ENCODE measurements around the gene RAB11FIP4.

The RAB11FIP4 gene

DNA sequence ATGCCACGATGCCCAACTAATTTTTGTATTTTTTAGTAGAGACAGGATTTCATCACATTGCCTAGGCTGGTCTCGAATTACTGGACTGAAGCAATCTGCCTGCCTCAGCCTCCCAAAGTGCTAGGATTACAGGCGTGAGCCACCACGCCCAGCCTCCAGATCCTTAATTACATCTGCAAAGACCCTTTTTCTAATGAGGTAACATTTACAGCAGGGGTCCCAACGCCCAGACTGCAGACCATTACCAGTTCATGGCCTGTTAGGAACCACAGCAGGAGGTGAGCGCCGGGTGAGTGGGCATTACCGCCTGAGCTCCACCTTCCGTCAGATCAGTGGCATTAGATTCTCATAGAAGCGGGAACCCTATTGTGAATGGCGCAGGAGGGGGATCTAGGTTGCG lies 4.0 kb upstream of the RAB11FIP4 start:
- DNase-seq (ENCODE audit: low read depth), result no peak

DNA sequence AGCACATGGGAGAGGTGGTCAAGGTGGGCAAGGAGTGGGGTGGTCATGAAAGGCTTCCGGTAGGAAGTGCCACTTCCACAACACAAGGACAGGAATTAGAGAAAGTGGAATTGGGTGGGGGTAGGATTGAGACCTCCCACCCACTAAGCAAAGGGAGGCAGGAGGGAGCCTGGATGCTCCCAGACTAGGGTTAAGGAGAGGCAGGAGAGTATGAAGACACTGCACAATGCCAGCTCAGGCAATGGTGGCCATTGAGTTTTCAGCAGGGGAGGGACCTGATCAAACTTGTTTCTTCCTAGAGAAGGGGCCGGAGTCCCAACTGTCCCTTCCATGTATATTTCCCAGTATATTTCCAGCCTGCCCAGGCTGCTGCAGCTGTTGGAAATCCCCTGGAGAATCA lies 3.1 kb upstream of the RAB11FIP4 start:
- no peak for DNase-seq (ENCODE audit: low read depth)

DNA sequence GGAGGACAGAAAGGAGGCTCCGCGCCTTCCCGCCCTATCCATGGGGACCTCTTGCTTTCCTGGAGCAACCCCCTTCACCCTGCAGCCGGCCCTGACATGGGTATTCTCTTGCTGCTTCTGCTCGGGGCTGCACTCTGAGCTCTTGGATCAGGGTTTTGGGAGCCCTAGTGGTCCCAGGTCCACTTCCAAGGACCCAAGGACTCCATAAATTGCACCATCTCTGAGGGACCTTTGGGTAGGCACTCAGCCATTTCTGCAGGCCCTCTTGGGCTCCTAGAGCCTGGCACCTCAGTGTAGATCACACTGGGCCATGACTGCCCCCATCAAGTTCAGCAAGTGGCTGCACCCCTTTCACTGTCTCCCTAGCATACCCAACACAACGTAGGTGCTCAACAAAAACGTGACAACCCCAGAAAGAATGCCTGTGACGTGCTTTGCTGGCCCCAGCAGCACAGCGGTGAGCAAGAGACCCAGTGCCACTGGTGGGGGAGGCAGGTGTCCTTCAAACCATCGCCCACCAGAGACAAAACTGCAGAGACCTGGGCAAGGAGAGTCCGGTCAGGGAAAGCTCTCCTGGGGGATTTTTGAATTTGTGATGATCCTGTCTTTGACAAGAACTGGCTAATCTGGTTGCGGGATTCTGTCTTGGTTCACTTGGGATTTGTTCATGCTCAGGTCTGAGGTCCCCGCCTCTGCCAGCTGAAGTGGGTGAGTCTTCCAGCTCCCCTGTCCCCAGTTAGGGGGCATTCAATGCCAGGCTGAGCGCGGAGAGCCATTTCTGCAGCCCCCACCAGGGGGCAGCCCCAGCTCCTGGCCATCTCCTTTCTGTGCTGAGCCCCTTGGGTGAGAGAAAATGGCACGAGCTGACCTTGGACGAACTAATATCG lies 2.5 kb upstream of the RAB11FIP4 start:
- DNase-seq (ENCODE audit: low read depth), result peak; percentile 18

DNA sequence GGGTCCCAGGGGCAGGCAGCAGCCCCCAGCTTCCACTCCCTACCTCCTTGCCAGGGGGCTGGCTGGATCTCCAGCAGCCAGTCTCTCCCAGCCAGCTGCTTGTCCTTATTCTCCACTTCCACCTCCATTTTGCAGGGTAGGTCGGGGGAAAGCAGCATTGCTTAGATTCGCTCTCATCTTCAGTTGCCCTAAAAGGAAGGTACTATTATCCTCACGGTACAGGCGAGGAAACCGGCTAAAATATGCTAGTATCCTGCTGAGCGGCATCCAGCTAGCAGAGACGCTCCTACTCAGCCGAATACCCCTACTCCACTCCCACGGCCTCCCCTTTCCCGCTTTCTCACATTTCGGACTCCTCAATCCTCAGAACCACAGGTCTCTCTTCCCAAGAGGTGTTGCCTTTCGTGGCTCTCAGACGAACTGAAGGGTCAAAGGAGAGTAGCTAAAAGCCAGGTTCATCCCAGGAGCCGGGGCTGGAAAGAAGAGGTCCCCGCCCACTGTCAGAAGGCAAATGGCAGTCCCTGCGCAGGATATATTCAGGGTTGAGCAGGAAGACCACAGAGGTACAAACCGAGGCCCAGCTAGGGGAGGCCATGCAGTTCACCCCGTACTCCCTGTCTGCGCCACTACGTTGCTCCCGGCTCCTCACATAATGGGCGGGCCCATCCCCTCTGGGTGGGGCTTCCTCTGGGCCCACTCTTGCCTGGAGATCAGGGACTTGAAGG lies 1.7 kb upstream of the RAB11FIP4 start:
- no peak for DNase-seq (ENCODE audit: low read depth)

DNA sequence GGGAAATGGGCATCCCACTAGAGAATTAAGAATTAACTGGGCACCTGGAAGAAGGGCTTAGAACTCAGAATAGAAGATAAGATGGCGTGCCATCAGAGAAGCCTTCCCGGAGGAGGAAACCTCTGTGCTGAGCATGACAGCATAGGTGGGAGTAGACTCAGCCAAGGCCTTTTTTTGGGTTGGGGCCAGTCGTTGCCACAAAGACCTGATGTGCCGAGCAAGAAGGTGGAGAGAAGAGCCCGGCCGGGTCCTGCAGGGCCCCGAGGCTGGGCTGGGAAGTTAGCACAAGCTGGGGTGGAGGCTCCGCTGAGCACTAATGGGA lies 1.1 kb upstream of the RAB11FIP4 start:
- DNase-seq (ENCODE audit: low read depth), result no peak

DNA sequence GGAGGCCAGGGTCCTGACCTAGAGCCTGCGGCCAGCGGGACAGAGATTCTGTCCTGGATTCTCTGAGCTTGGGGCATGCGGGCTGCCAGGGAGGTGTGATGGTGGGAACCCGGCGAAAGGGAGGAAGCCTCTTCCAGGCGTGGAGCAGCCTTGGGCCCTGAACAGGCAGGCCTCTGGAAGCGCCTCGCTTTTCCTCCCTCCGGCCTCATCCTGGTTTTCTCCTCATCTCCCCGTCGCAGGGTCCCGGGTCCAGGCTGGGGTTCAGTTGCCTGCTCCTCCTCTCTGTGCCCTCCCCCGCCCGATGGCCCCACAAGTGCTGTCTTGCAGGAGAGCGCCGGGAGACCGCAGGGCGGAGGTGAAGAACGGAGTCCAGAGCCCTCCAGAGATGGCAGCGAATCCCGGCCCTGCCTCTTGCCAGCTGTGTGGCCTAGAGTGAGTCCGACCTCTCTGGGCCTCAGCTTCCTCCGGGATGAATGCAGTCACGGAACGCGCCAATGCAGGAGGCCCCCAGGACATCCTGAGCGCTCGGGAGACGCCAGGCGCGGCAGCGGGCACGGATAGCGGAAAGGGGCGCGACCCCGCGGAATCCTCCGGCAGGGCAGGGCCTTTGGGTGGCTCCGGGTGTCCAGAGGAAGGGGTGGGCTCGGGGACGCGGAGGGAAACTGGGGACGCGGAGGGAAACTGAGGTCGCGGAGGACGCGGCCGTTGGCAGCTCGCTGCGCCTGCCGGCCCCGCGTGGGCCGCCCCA lies 553 bp upstream of the RAB11FIP4 start:
- no peak for DNase-seq (ENCODE audit: low read depth)

DNA sequence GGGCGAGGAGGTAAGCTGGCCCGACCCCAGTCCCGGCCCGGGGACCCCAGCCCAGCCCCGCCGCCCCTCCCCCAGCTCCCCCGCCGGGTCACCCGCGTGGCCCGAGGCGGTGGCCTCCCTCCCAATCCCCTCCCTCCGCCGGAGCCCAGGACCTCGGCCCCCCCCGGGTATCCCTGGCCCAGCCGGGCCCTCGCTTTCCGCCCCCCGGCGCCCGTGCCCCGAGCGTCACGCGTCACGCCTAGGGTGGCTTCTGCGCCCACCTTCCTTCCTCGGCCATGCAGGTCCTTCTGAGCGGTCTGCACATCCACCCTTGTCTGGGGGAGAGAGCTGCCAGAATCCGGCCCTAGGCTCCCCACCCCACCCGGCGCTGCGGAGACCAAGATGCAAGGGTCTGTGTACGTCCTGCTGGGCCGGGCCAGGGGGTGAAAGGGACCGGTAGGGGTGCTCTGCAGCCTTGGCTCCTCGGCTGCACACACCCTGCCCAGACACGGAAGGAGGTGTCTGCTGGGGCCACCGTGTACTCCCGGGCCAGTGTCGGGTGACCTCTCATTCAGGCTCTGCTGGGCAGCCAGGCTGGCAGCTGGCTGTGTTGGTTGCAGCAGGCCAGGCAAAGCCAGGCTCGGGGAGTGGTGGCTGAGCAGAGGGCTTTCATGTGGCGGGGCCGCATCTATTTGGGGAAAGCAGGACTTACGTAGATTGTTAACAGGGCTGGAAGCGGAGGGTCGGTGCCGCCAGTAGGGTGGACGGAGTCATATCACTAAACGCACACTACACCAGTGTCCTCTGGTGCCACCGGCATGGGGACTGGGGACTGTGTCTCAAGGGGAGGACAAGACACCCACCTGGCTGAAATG lies 754 bp downstream of the RAB11FIP4 start:
- DNase-seq (ENCODE audit: low read depth), result no peak

DNA sequence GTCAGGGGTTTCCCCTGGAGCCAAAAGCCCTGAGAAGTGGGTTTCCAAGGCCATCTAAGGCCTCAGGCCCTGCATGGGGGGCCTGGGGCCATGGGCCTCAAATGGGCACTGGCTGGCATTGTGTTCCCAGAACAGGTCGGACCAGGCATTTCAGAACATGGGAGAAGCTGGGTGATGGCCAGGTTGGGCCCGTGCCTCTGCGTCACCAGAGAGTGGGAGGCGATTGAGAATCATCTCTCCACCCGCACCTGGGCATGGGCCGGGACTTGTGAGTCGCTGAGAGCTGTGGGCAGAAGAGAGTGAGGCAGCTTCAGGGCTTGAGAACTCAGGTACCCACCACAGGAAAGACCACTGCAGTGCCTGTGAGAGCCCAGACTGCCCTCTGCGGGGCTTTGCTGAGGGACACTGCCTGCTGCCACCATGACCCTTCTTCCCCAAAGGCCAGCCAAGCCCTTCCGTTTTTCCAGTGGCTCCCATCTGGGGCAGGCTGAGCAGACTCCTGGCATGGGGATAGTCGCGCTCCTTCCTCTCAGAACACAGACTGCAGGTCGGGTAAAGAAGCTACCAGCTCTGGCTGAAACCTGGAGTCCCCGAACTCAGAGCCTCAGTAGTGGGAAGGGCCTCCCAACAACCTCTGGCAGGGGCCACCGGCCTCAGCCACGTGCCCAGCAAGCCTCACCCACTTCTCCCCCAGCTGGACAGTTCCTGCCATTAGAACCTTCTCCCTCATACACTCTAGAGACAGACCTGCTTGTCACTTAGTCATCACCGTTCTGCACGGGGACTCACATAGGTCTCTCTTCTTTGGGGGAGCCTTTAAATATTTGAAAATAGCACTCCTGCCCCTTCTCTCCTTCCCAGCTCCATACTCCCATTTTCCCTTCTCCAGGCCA lies 1.6 kb downstream of the RAB11FIP4 start:
- DNase-seq (ENCODE audit: low read depth), result no peak

DNA sequence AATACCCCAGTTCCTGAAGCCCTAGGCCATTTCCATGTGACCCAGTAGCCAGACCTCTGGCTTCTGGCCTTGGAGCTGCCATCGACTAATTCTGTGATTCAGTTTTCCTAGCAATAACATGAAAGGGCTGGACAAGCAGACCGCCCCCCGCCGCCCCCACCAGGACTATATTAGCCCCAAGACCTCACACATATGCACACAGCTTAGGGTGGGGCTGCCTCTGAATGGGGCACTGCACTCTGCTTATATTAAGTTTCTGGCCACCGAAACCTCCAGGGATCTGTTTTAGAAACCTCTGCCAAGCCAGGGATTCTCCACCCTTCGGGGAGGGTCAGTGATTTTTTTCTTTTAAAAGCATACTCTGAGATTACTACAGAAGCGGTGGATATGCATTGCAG lies 2.3 kb downstream of the RAB11FIP4 start:
- no peak for DNase-seq (ENCODE audit: low read depth)

DNA sequence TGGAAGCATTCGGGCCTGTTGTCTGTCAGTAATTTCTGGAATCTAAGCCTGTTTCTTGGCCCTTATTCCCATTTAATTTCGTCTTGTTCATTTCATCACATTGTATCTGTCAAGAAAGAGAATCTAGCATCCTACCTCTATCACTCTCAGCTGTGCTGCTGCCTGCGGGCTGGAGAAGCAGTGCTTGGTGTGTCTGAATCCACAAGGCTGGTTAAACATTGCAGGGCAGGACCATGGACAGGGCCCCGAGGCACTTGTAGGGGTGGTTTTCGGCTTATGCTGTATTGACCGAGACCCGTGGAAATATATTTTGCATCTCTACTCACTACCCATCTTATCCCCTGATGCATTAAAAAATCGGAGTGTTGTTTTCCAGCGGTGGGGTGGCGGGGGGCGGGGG lies 3.1 kb downstream of the RAB11FIP4 start:
- DNase-seq (ENCODE audit: low read depth), result peak; percentile 18

DNA sequence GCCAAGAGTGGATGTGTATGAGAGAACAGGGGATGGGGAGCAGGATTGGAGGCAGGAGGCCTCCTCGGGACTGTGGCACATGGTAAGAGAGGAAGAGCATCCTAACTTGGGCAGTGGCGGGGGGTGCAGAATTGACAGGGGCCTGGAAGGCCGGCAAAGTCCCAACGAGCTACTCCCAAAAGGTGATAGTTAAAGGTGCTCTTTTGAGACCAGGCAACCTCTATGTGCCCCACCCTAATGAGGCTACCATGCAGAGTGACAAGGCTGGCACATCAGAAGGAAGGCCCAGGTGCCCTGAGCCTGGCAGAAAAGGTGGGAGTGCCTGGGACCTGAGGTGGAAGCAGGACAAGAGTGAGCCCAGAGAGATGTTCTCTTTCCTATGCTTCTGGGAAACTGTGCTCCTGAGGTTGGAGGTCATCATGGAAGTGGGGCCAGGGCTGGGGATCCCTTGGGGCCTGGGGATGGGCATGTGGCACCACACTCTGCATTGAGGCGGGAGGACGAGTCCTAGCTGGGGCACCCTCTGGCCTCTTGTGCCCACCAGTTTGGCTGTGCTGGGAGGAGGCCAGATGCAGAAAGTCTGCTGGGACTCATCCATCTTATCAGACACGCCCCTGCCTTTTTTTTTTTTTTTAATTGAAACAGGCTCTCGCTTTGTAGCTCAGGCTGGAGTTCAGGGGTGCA lies 5.9 kb downstream of the RAB11FIP4 start:
- DNase-seq (ENCODE audit: low read depth), result no peak

DNA sequence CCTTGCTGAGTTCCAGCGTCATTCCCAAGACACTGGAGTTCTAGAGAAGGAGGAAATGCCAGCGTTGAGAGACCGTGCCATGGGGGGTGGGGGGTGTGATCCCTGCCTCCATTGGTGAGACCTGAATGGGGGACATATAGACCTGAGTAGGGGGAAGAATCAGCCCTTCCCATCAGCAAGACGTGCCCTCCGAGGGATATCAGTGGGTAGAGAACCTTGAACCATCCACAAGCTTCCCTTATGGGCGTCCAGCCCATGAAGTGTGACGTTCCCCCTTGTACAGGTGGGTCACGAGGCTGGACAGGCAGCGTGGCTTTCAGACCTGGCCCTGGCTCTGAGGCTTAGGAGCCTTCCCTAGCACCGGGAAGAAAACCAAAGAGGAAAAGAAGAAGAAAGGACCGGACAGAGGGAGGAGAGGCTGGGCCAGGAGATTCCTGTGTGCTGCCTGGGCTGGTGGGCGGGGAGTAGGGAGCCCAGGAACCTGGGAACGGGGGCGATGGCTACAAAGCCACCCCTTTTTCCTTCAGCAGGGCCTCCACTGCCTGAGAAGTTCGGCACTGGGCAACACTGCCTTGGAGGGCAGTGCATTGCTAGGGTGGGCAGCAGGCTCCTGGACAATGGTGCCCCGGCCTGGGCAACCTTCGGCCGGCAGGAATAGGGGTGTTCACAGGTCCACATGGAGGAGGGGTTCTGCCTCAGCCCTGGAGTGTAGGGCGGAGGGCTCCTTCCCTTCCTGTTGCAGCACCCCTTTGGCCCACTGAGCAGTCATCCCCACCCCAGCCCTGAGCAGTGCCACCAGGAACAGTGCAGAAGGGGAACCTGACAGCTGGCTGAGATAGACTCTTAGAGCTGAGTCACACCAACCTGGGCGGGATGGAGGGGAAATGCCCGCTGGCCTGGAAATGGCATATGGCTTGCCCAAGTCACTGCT lies 7.2 kb downstream of the RAB11FIP4 start:
- no peak for DNase-seq (ENCODE audit: low read depth)

DNA sequence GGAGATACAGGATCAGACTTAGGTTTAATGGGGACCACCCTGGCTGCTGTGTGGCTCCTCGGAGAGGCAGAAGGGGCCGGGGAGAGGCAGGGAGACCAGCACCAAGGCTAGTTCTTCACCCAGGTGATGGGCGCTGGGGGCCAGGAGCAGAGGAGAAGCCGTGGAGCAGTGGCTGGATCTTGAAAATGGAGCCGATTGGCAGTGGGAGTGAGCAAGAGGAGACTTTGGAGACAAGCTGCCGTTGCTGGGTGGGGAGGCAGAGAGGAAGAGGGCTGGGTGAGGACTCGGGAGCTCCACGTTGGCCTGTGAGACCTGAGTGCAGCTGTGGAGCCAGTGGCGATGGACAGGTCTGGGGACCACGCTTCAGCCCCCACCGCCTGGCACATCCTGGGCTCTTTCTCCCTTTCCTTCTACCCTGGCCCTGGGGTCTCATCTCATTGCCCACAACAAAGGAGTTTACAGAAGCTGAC lies 9.0 kb downstream of the RAB11FIP4 start:
- DNase-seq (ENCODE audit: low read depth), result no peak

DNA sequence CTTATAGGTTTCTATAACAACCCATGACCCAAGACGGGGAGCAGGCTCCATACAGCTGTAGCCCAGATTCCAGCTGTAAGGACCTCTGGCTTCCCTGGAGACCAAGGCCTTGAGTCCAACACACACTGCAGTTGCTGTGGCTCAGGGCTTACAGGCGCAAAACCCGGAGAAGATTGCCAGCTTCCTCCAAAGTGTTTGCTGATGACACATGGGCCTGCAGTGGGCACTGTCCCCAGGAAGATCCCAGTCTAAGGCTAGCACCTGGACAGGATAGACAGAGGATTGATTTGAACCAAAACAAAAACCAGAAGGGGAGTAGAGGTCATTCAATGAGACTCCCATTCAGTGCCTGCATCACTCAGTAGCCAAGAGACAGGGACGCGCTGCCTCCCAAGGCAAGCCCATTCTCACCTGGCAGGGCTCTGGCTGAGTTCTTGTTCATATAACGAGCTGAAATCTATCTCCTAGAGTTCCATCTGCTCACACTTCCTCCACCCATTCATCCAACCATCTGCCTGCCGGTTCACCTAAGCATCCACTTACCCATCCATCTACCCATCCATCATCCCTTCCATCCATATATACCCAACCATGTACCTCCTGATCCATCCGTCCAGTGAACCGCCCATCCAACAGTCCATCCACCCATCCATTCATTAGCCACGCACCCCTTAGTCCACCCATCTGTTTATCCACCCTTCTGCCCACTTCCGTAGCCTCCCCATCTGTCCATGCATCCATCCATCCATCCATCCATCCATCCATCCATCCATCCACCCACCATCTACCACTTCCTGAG lies 10.2 kb downstream of the RAB11FIP4 start:
- DNase-seq (ENCODE audit: low read depth), result no peak

DNA sequence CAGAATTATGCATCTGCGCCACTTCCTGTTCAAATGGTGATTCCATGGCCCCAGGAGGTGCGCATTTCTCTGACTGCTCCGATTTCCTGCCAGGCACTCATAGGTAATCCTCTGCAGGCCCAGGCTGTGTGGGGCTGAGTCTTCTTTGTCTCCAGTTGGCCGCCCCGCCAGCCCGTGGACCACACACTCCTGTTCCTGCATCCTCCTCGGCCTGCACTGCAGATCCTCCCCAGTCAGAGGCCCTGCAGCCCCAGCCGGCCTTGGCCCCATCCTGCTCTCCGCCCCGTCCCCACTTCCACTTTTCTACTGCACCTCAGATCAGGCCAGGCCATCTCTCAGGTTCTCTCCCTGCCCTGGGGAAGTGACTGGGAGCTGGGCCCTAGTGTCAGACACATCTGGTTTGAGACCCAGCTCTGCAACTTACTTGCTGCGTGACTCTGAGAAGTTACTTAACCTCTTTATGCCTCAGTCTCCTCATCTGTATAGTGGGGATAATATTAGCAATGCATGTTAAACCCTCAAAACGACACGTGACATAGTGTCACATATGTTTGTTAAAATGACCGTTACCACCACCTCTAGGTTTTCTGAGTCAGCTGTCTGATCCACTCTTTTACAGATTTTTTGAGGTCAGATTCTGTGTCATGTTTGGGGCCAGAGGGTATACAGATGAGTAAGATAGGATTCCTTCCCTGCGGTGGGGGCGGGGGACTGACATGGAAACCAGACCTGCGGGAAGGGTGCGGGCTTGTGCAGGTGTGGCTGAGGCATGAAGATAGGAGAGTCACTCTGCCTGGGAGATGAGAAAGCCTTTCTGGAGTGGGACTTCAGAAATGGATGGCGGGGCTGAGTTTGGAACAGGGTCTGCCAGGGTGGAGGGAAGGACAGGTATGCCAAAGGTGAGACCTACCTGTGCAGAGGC lies 12.8 kb downstream of the RAB11FIP4 start:
- no peak for DNase-seq (ENCODE audit: low read depth)

DNA sequence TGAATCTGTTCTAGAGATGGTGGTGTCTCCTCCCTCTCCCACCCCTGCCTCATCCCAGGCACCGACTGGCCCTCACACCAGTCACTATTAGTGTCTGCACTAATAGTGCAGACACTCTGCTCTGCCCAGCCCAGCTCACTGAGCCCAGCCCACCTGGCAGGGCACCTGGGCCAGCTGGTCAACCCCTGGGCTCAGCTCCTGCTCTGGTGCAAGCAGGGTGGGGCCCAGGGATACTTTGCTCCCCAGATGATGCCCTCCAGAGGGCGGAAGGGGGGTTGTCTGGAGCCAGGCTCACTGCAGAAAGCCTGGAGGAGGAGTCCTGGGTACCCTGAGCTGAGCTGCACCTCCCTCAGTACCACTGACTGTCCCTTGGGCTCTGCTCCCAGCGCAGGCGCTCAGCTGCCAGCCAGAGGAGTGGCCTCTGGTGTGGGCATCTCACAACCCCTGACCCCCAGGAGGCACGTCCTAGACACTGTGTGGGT lies 14.5 kb downstream of the RAB11FIP4 start:
- DNase-seq (ENCODE audit: low read depth), result no peak

DNA sequence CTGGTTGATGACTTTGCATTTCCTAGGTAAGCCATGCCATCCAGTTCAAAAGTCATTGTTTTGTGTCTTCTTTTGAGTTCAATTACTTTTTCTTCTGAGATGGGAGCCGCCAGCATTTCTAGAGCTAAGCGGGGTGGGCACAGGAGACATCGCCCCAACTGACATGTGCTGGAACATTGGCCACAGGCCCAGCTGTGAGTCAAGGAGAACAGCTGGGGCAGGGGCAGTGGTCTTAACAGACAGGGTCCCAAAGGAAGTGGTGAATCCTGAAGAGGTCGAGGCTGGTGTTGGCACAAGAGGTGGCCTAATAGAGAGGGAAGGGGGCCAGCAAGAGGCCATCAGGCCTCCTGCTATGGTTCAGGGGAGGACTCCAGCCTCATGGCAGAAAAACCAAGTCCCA lies 17.1 kb downstream of the RAB11FIP4 start:
- no peak for DNase-seq (ENCODE audit: low read depth)
